GM12892 (cell line): ENCODE measurements around the gene DHRS13.
"Not testable (repeated sequence)": the region's sequence is repeated elsewhere in the genome, so short reads cannot be mapped to it uniquely, and the experiment has no call there.

Experiments used
- POLR2A ChIP-seq: IDR thresholded peaks from 2 replicates; pipeline ENCODE4 v1.6.1; 2011; ENCODE audit warnings: low read depth, low read length, control low read depth
- TAF1 ChIP-seq: IDR thresholded peaks from 2 replicates; pipeline ENCODE4 v1.6.1; 2011; ENCODE audit warnings: low read depth, mild to moderate bottlenecking, control low read depth, low read length, borderline replicate concordance

DNA sequence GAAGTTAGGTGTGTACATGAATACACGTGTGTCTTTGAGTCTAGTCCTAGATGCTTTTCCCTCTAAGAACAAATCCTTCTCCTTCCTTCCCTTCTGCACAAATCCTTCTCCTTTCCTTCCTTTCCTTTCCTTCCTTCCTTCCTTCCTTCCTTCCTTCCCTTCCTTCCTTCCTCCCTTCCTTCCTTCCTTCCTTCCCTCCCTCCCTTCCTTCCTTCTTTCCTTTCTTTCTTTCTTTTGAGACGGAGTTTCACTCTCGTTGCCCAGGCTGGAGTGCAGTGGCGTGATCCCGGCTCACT, 615 bp upstream of the DHRS13 start:
- not testable (repeated sequence) for TF ChIP-seq POLR2A, TAF1
